ENCODE data around the gene NFKBIE.

Gene NFKBIE

DNA sequence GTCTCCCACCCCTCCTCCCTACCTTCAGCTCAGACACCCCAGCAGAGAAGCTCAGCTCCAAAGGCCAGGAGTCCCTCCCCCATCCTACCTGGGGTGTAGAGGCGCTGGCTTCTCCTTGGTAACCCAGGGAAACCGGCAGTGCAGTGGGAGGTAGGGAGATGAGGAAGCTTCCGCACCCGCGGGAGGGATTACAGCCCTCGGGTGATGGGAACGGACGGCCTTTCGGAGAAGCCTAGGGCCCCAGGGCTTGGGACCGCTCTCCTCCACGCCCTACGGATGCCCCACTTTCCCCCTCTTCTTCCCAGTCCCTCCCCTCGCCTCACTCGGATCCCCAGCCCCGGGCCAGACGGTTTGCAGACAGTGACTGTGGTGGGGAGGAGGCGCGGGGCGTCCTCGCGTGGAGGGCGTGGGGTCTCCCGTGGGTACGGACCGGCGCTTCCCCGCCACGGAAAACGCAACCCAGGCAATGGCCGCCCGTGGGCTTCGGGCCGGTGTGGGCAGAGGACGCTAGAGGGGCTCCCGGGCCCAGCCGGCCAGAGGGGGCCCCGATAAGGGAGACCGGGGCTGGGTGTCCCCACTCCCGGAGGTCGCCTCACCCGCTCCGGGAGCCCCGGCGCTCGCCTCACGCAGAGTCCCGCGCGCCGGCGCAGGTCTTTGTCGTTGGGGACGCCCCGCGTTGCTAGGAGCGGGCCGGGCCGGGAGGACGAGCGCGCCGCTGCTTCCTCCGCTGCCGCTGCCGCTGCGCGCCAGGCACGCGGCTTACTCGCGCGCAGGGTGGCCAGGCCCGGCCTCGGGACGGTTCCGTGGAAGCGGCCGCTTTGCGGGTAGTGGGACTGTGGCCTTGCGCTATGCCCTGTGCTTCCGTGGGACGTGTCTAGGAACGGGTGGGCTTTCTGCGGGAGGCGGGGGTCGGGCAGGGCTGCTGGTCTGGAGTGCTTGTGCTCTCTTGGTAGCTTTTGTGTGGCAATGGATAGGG lies 32.0 kb upstream of the NFKBIE start:
- DNase-seq, result peak; percentile 16

DNA sequence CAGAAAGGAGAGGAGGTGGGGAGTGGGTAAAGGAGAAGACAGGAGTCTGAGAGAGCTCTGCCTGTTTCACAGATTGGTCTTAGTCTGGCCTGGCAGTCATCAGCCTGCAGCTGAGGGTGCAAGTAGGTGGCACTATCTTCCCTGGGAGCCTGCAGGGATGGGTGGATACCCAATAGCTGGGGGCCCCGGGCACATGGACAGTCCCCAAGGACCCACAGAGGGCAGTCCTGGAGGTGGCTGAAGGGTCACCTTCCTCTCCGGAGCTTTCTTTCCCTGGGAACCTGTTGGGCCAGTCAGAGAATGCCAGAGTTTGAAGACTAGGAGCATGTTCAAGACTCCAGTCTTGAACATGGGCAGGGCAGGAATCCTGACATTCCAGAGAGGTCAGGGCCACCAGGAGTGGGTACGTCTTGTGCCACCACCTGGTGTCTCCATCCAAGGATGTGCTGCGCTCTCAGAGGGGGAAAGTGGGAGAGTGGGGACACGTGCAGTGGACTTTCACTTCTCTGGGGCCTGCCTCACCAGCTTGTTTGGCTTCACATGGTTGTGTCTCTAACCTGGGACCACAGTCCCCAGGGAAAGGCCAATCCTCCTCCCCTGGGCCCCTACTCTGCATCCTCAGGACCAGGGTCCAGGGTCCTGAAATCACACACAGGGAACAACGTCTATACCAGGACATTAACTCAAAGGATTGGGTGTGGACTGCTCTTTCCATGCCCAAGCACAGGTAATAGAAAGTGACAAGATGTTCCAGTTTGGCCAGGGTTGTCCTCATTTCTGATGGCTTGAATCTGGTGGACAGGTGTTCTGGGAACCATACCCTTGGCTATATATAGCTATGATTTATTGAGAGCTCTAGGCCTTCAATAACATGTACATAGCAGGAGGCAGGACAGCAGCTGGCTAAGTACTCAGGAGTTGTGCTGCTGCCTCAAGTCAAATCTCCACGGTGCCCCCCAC lies 29.8 kb upstream of the NFKBIE start:
- no peak for DNase-seq

DNA sequence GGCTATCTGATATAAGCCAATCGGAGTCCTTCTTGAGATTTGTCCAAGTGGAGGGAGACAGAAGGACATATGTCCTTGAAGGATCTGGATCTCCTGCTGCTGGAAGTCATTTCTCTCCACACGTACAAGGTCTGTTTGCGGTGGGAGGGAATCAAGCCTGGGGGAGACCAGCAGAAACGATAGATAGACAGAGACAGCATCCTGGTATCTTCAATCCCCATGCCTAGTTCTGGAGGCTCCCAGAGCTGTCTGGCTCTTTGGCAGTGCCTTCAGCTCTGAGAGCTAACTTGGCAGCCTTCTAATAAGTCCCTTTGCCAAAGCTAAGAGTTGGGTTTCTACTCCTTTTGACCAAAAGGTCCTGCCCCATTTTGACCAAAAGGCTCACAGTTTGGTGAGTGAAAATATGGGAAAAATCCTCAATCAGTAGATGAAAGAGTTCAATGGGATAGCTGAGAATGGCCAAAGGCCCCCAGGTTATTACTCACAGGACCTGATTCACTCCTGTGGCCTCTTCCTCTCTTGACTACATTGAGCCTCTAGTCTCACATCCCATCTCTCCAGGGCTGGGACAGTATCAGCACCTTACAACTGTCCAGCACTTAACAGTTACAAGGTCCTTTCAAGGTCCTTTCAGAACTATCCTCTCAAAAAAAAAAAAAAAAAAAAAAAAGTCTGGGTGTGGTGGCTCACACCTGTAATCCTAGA lies 27.5 kb upstream of the NFKBIE start:
- DNase-seq, result no peak

DNA sequence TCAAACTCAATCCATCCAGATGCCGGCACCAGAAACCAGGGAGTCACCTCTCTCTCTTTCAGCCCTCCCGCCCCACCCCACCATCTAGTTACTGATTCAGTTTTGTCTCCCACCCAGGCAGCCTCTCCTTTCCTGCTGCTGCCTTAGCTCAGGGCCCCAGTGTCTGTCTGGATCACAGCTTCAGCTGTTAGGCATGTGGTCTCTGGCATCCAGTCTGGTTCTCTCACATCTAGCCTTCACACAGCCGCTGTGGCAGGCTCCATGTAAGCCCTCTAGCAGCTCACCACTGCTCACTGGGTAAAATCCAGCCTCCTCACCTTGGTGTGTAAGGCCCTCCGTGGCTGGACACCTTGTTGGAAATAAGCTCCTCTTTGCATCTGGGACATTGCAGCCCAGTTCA lies 26.5 kb upstream of the NFKBIE start:
- no peak for DNase-seq

GRCh38 chr6:44289726-44290260 lies 24.4 kb upstream of the NFKBIE start:
- no peak for DNase-seq

DNA sequence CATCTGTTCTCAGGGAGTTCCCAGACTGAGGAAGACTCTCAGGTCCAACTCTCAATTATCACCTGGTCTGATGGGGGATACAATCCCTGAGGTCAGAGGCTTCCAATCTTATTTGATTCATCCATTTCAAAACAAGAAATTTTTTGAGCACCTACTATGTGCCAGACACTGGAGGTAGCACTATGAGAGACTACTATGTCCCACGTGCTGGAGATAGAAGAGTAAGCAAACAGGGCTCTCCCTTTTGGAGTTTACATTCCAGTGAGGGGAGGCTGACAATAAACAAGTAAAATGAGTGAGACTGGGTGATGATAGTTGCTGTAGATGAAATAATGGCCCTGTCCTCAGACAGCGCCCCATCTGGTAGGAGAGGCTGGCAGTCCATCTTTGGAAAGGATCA lies 21.4 kb upstream of the NFKBIE start:
- no peak for DNase-seq

DNA sequence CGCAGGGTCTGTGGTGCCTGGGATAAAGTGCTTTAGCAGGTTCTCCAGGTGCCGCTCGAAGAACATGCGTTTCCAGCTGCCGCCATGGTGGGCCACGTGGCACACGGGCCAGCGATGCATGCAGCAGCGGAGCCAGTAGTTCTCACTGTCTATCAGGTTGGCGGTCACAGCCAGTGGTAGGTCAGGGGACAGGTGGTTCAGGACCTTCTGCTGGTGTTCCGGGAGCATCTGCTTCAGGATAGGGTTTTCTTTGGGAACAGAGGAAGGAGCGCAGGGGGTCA lies 20.9 kb upstream of the NFKBIE start:
- no peak for DNase-seq

DNA sequence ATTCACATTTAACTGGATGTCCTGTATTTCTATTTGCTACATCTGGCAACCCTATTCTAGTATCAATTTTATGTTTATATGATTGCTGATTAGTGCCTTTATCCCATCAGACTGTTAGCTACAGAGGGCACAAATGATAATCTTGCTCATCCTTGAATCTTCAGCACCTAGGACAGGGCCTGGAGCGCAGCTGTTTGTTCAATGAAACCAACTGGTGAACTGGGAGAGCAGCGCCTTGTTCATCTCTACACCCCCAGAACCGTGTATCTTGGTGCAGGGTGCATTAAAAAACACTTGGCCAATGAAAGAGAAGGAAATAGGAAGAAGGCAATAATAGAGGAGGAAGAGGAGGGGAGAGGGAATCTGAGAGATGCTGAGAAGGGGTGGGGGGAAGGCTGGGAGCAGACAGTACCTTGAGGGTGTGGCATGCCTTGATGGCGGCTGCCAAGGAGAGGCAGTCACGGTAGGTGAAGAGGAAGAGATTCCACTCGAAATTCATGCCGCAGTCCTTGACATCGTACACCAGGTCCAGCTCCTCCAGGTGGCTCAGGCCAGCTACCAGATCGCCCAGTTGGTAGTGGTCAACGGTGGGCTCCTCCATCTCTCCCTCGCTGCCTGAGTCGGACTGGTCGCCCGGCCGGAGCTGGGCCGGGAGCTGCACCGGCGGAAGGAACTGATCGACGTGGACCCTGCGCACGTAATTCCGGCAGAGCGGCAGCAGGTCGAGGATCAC lies 20.4 kb upstream of the NFKBIE start:
- no peak for DNase-seq

- no peak for DNase-seq
Measured at GRCh38 chr6:44284867-44285266, 19.5 kb upstream of the NFKBIE start.

- DNase-seq, result no peak
Measured at GRCh38 chr6:44284121-44284520, 18.8 kb upstream of the NFKBIE start.

DNA sequence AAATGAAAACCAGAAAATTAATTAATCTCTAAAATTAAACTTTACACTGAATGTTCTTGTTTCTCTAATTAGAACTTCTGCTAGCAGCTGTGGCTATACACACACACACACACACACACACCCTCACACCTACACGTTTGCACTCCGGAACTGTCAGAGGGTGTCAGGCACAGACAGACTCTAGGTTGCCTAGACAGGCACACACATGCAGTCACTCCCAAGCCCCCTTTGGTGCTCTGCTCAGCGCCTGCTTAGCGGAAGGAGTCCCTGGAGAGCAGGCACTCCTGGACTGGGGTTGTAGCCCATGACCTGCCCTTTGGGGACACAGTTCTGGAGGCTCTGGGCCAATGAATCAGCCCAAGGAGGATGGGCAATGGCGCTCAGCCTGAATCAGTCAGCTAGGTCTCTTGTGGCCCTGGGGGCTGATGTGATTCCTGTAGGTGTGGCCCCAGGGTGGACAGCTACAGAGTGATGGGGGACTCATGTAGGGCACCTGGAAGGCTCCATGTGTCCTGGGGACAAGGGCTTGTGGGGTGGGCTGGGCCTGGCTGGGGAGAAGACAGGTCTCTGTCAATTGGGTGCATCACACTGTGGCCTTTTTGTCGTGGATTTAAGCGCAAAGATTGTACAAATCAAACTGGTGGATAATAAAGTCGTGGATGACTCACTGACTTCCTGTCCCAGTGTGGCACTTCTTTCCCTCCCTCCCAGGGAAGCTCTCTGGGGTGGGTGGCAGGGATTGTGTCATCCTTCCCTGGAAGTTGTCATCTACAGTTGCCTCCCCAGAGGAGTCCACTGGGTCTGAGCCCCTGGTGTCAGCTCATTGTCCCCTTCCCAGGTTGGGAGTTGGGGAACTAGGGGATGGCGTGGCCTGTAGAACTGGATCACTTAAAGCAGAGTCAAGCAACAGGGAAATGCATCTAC lies 13.7 kb upstream of the NFKBIE start:
- no peak for DNase-seq

GRCh38 chr6:44278315-44278714 lies 13.0 kb upstream of the NFKBIE start:
- no peak for DNase-seq

DNA sequence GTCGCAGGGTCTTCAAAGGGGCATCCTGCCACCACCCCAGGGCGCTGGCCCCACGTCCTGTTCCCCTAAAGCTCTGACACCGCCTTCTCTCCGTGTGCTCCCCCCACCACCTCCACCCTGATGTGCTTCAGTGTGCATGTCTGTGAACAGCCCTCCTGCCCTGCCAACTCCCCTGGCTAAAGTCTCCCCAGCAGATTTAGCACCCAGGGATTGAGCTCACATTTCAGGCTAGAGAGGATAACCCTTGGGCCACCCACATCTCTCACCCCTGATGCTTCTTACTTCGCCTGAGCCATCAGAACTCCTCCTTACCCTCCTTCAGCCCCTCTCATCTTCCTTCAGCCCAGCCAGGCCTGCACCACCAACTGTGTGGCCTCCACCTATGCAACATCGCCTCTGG lies 12.4 kb upstream of the NFKBIE start:
- no peak for DNase-seq

- no peak for DNase-seq
Measured at GRCh38 chr6:44276667-44277640, 11.6 kb upstream of the NFKBIE start.

GRCh38 chr6:44275749-44276648 lies 10.6 kb upstream of the NFKBIE start:
- DNase-seq, result no peak

GRCh38 chr6:44275271-44275748 lies 10.0 kb upstream of the NFKBIE start:
- DNase-seq, result no peak

DNA sequence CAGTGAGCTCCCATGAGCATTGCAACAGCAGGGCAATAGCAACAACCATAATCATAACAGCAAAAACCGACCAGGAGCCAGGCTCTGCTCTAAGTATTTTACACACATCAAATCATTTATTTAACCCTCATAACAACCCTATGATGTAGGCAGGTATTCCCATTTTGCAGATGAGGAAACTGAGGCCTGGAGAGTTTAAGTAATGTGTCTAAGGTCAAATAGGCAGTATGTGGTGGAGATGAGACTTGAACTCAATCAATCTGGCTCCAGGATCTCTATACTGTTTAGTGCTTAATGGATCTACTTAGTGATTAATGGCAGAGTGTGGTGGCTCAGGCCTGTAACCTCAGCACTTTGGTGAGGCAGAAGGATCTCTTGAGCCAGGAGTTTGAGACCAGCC lies 8.3 kb upstream of the NFKBIE start:
- DNase-seq, result no peak

GRCh38 chr6:44272999-44273566 lies 7.7 kb upstream of the NFKBIE start:
- no peak for DNase-seq

Measured in DMS153 (cell line).